HepG2 (cell line): ENCODE measurements around the gene ZNF384. TPM values are rescaled to one million over a fixed set of nuclear protein-coding genes. Genes with fewer than 3 reads are reported as not detected.
A peak's percentile ranks its signal among the peaks of the same experiment; 100 is the strongest.

Experiments used
- ARNT2 ChIP-seq: sonication (generic); formaldehyde crosslinking; IDR thresholded peaks from 2 replicates; pipeline ENCODE4 v1.8.0; 2022; ENCODE audit warnings: mild to moderate bottlenecking, low read depth, missing genetic modification reagents, moderate library complexity
- ATRX ChIP-seq: sonication (generic); formaldehyde crosslinking; IDR thresholded peaks from 2 replicates; pipeline ENCODE4 v1.4.0; 2020; ENCODE audit warnings: missing genetic modification reagents, borderline replicate concordance
- BRD4 ChIP-seq: sonication (generic); formaldehyde crosslinking; IDR thresholded peaks from 2 replicates; pipeline ENCODE4 v1.4.0; 2020; ENCODE audit warnings: missing genetic modification reagents
- ISX ChIP-seq: sonication (generic); formaldehyde crosslinking; conservative IDR thresholded peaks from 2 replicates; pipeline ENCODE4 v1.5.0; 2020; ENCODE audit warnings: missing genetic modification reagents
- KAT2B ChIP-seq: fragments of 150-350 bp; IDR thresholded peaks from 2 replicates; pipeline ENCODE4 v1.6.1; 2014; ENCODE audit warnings: low read depth, low read length, borderline replicate concordance
- KLF6 ChIP-seq: IDR thresholded peaks from 2 replicates; pipeline ENCODE4 v1.8.0; 2016; ENCODE audit warnings: missing biosample characterization, missing genetic modification reagents
- NCOA2 ChIP-seq: sonication (generic); formaldehyde crosslinking; IDR thresholded peaks from 2 replicates; pipeline ENCODE4 v1.8.0; 2022; ENCODE audit warnings: inconsistent platforms
- RARG ChIP-seq: sonication (generic); formaldehyde crosslinking; IDR thresholded peaks from 2 replicates; pipeline ENCODE4 v1.4.0; 2020; ENCODE audit warnings: low read depth, mild to moderate bottlenecking, missing genetic modification reagents
- RFXAP ChIP-seq: sonication (generic); formaldehyde crosslinking; IDR thresholded peaks from 2 replicates; pipeline ENCODE4 v1.4.0; 2020; ENCODE audit warnings: missing genetic modification reagents, borderline replicate concordance
- SATB2 ChIP-seq: sonication (generic); formaldehyde crosslinking; IDR thresholded peaks from 2 replicates; pipeline ENCODE4 v1.5.0; 2020; ENCODE audit warnings: missing genetic modification reagents
- TCF7L2 ChIP-seq: IDR thresholded peaks from 2 replicates; pipeline ENCODE4 v1.6.1; 2011; ENCODE audit warnings: mild to moderate bottlenecking, low read depth, low read length, moderate library complexity
- ZKSCAN5 ChIP-seq: sonication (generic); formaldehyde crosslinking; IDR thresholded peaks from 2 replicates; pipeline ENCODE4 v1.5.1; 2020; ENCODE audit warnings: mild to moderate bottlenecking, missing genetic modification reagents
- ZNF256 ChIP-seq: sonication (generic); formaldehyde crosslinking; conservative IDR thresholded peaks from 2 replicates; pipeline ENCODE4 v1.4.0; 2020; ENCODE audit warnings: missing genetic modification reagents
- ZNF331 ChIP-seq: sonication (generic); formaldehyde crosslinking; IDR thresholded peaks from 2 replicates; pipeline ENCODE4 v1.4.0; 2020; ENCODE audit warnings: missing genetic modification reagents
- ZNF550 ChIP-seq: sonication (generic); formaldehyde crosslinking; IDR thresholded peaks from 2 replicates; pipeline ENCODE4 v1.4.0; 2020; ENCODE audit warnings: mild to moderate bottlenecking, missing genetic modification reagents, borderline replicate concordance
- ZNF562 ChIP-seq: sonication (generic); formaldehyde crosslinking; IDR thresholded peaks from 2 replicates; pipeline ENCODE4 v1.8.0; 2022; ENCODE audit warnings: missing genetic modification reagents, borderline replicate concordance
- ZNF674 ChIP-seq: sonication (generic); formaldehyde crosslinking; IDR thresholded peaks from 2 replicates; pipeline ENCODE4 v1.5.0; 2020; ENCODE audit warnings: low read depth, mild to moderate bottlenecking, missing genetic modification reagents
- ZNF720 ChIP-seq: sonication (generic); formaldehyde crosslinking; IDR thresholded peaks from 2 replicates; pipeline ENCODE4 v1.4.0; 2020; ENCODE audit warnings: missing genetic modification reagents
- polyA plus RNA-seq, 8 experiments: library from polyadenylated mRNA; depleted of rRNA in 3 of 8; stranded (reverse) in 7 of 8; unstranded in 1 of 8; fragments of >200 nt; fragmentation: Illumina TruSeq in 4 of 8; extraction: Trizol in 4 of 8; gene quantifications; 2 replicates each; pipeline versions ENCODE4 v1.2.1 to v1.2.3, GENCODE V29; 2011 to 2016; ENCODE audit warnings: low read depth in 4 of 8, missing spikeins in 1 of 8, mixed read lengths in 1 of 8; ENCODE audit not compliant: insufficient read depth in 1 of 8
- total RNA-seq, 5 experiments: library from RNA; depleted of rRNA; stranded (reverse); fragments of >200 nt; fragmentation: Illumina TruSeq; extraction: Trizol; gene quantifications; 2 replicates each; pipeline ENCODE4 v1.2.3, GENCODE V29; 2016; ENCODE audit warnings: low read depth in 1 of 5
- TF ChIP-seq, protein P1 (sequence below): sonication (generic); formaldehyde crosslinking; IDR thresholded peaks from 2 replicates; pipeline ENCODE4 v1.8.0; 2022; ENCODE audit warnings: mild to moderate bottlenecking, missing genetic modification reagents, moderate library complexity
- TF ChIP-seq, protein P2 (sequence below): sonication (generic); formaldehyde crosslinking; IDR thresholded peaks from 2 replicates; pipeline ENCODE4 v1.5.1; 2020; ENCODE audit warnings: mild to moderate bottlenecking, missing genetic modification reagents
- TF ChIP-seq, protein P3 (sequence below): sonication (generic); formaldehyde crosslinking; IDR thresholded peaks from 2 replicates; pipeline ENCODE4 v1.4.0; 2020; ENCODE audit warnings: missing genetic modification reagents
- TF ChIP-seq, protein P4 (sequence below): sonication (generic); formaldehyde crosslinking; IDR thresholded peaks from 2 replicates; pipeline ENCODE4 v1.8.1; 2023; ENCODE audit warnings: mild to moderate bottlenecking, moderate library complexity, missing genetic modification reagents

The ZNF384 gene
- total and polyA plus RNA-seq, 2 of the 13 experiments (the other 11 are each of a cell fraction or from before 2014, with no cell fraction given), result 23.6 to 55.3 TPM

DNA sequence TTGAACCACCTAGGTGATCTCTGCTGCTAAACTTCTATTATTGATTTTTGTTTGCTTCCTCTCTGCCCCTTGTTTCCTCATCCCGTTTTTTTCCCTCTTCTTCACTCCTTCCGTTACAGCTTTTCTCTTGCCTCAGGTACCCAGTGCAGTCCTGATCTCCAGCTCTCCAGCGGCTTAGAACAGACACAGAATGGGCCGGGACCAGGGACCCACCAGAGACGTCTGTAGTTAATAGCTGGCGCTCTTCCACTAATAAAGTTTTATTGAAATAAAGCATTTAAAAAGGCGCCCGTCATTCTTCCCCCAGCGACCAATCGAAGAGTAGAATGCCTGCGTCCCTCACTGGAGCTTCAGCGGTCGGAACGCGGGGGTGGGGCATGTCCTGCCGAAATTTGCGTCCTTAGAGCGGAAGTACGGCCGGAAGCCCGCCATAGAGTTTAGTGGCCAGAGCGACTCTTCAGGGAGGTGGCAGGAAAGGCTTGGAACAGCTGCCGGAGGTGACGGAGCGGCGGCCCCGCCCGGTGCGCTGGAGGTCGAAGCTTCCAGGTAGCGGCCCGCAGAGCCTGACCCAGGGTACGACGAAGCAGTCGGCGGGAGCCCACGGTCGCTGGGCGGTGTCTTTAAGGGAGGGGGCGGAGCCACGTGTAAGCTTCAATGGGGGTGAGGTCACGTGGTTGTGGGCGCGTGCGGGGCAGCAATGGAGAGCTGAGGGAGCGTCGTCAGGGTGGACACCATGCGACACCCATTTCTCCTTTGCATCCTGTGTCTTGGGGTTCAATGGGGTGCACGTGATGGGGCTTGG lies 34.6 kb upstream of the ZNF384 start, which contains the start of gene COPS7A (continued):
- TF ChIP-seq RARG (CRISPR knock-in tag) (0 out of 2 replicates have a peak, but pooled peaks have one; percentile 22), ZNF550 (CRISPR knock-in tag) (no peak), RFXAP (CRISPR knock-in tag) (peak; percentile 57; the same call in 1 of the 2 replicates), NCOA2 (CRISPR knock-in tag) (no peak; the same call in 1 of the 2 replicates), ARNT2 (peak; percentile 92), ZNF562 (CRISPR knock-in tag) (no peak), KLF6 (peak; percentile 88), ATRX (CRISPR knock-in tag) (no peak), ZNF674 (CRISPR knock-in tag) (no peak), ZNF256 (peak; percentile 94), ZNF720 (CRISPR knock-in tag) (no peak), KAT2B (no peak), ZNF331 (CRISPR knock-in tag) (peak; percentile 35; the same call in 1 of the 2 replicates), TCF7L2 (no peak), ZKSCAN5 (CRISPR knock-in tag) (no peak), ISX (CRISPR knock-in tag) (no peak; the same call in 1 of the 2 replicates), BRD4 (CRISPR knock-in tag) (no peak), SATB2 (peak; percentile 69; the same call in 1 of the 2 replicates)
- TF ChIP-seq, protein P1, sequence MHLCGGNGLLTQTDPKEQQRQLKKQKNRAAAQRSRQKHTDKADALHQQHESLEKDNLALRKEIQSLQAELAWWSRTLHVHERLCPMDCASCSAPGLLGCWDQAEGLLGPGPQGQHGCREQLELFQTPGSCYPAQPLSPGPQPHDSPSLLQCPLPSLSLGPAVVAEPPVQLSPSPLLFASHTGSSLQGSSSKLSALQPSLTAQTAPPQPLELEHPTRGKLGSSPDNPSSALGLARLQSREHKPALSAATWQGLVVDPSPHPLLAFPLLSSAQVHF (CRISPR knock-in tag), result no peak; the same call in 1 of the 2 replicates
- TF ChIP-seq, protein P2, sequence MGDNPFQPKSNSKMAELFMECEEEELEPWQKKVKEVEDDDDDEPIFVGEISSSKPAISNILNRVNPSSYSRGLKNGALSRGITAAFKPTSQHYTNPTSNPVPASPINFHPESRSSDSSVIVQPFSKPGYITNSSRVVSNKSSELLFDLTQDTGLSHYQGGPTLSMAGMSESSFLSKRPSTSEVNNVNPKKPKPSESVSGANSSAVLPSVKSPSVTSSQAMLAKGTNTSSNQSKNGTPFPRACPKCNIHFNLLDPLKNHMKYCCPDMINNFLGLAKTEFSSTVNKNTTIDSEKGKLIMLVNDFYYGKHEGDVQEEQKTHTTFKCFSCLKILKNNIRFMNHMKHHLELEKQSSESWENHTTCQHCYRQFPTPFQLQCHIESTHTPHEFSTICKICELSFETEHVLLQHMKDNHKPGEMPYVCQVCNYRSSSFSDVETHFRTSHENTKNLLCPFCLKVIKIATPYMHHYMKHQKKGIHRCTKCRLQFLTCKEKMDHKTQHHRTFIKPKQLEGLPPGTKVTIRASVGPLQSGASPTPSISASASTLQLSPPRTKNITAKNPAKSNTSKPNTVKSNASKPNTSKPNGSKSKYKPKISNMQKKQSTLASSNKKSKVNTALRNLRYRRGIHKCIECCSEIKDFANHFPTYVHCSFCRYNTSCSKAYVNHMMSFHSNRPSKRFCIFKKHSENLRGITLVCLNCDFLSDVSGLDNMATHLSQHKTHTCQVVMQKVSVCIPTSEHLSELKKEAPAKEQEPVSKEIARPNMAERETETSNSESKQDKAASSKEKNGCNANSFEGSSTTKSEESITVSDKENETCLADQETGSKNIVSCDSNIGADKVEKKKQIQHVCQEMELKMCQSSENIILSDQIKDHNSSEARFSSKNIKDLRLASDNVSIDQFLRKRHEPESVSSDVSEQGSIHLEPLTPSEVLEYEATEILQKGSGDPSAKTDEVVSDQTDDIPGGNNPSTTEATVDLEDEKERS (CRISPR knock-in tag), result peak; percentile 90; the same call in 1 of the 2 replicates
- TF ChIP-seq, protein P3, sequence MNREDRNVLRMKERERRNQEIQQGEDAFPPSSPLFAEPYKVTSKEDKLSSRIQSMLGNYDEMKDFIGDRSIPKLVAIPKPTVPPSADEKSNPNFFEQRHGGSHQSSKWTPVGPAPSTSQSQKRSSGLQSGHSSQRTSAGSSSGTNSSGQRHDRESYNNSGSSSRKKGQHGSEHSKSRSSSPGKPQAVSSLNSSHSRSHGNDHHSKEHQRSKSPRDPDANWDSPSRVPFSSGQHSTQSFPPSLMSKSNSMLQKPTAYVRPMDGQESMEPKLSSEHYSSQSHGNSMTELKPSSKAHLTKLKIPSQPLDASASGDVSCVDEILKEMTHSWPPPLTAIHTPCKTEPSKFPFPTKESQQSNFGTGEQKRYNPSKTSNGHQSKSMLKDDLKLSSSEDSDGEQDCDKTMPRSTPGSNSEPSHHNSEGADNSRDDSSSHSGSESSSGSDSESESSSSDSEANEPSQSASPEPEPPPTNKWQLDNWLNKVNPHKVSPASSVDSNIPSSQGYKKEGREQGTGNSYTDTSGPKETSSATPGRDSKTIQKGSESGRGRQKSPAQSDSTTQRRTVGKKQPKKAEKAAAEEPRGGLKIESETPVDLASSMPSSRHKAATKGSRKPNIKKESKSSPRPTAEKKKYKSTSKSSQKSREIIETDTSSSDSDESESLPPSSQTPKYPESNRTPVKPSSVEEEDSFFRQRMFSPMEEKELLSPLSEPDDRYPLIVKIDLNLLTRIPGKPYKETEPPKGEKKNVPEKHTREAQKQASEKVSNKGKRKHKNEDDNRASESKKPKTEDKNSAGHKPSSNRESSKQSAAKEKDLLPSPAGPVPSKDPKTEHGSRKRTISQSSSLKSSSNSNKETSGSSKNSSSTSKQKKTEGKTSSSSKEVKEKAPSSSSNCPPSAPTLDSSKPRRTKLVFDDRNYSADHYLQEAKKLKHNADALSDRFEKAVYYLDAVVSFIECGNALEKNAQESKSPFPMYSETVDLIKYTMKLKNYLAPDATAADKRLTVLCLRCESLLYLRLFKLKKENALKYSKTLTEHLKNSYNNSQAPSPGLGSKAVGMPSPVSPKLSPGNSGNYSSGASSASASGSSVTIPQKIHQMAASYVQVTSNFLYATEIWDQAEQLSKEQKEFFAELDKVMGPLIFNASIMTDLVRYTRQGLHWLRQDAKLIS (CRISPR knock-in tag), result no peak
- TF ChIP-seq, protein P4, sequence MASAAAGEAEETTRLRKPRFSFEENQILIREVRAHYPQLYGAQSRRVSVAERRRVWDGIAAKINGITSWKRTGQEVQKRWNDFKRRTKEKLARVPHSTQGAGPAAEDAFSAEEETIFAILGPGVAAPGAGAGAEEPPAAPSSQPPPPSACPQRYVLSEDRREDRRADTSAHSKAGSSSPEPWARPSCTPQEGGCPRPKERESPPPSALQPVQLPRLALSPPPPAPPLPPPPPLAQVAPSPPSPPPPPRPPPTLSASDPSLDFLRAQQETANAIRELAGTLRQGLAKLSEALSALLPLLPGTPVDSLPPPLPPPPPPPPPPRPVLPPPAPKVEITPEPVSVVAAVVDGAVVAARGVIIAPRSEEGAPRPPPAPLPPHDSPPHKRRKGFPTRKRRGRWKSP (CRISPR knock-in tag), result peak; percentile 91; the same call in 1 of the 2 replicates
